Measurements from ENCODE around the gene MET.

- TF ChIP-seq, protein P1, sequence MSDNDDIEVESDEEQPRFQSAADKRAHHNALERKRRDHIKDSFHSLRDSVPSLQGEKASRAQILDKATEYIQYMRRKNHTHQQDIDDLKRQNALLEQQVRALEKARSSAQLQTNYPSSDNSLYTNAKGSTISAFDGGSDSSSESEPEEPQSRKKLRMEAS (IDR thresholded peaks at IDR 0.05; ENCODE audit: low read depth, low read length), result no peak
- TF ChIP-seq SP1 (IDR thresholded peaks at IDR 0.05; ENCODE audit: low read depth, low read length), result no peak
- no peak for TF ChIP-seq PRDM15 (CRISPR knock-in tag; IDR thresholded peaks at IDR 0.05)
These were observed 164.9 kb downstream of the MET start for GRCh38 chr7:116836911-116837310.
